ENCODE data around the gene UBASH3B.
"Not testable (repeated sequence)": the region's sequence is repeated elsewhere in the genome, so short reads cannot be mapped to it uniquely, and the experiment has no call there.

UBASH3B gene

GRCh38 chr11:122807731-122808477 lies 152.4 kb downstream of the UBASH3B start:
- no peak for DNase-seq (ENCODE audit: low read depth in 2 of 2, low spot score in 1 of 2)

GRCh38 chr11:122808478-122808869 lies 153.0 kb downstream of the UBASH3B start:
- DNase-seq (ENCODE audit: low read depth in 2 of 2, low spot score in 1 of 2) = no peak

GRCh38 chr11:122809866-122810265 lies 154.3 kb downstream of the UBASH3B start:
- no peak for DNase-seq (ENCODE audit: low read depth in 2 of 2, low spot score in 1 of 2)

- DNase-seq (ENCODE audit: low read depth in 2 of 2, low spot score in 1 of 2) = no peak
Measured at GRCh38 chr11:122811721-122812120, 156.2 kb downstream of the UBASH3B start.

GRCh38 chr11:122812638-122813037 lies 157.1 kb downstream of the UBASH3B start:
- DNase-seq (ENCODE audit: low read depth in 2 of 2, low spot score in 1 of 2) = no peak

- DNase-seq (ENCODE audit: low read depth in 2 of 2, low spot score in 1 of 2) = no peak
Measured at GRCh38 chr11:122813176-122813893, 157.8 kb downstream of the UBASH3B start.

- DNase-seq (ENCODE audit: low read depth in 2 of 2, low spot score in 1 of 2) = no peak
Measured at GRCh38 chr11:122813894-122814270, 158.4 kb downstream of the UBASH3B start.

GRCh38 chr11:122814401-122814800 lies 158.9 kb downstream of the UBASH3B start:
- DNase-seq (ENCODE audit: low read depth in 2 of 2, low spot score in 1 of 2) = no peak

- no peak for DNase-seq (ENCODE audit: low read depth in 2 of 2, low spot score in 1 of 2)
Measured at GRCh38 chr11:122815900-122816299, 160.4 kb downstream of the UBASH3B start.

- no peak for DNase-seq (ENCODE audit: low read depth in 2 of 2, low spot score in 1 of 2)
Measured at GRCh38 chr11:122816761-122817520, 161.4 kb downstream of the UBASH3B start.

GRCh38 chr11:122820158-122820557 lies 164.6 kb downstream of the UBASH3B start:
- no peak for DNase-seq (ENCODE audit: low read depth in 2 of 2, low spot score in 1 of 2)

- no peak for DNase-seq (ENCODE audit: low read depth in 2 of 2, low spot score in 1 of 2)
Measured at GRCh38 chr11:122821169-122821568, 165.6 kb downstream of the UBASH3B start.

- DNase-seq (ENCODE audit: low read depth in 2 of 2, low spot score in 1 of 2) = no peak
Measured at GRCh38 chr11:122822241-122822640, 166.7 kb downstream of the UBASH3B start.

GRCh38 chr11:122823564-122823963 lies 168.0 kb downstream of the UBASH3B start:
- no peak for DNase-seq (ENCODE audit: low read depth in 2 of 2, low spot score in 1 of 2)

- DNase-seq (ENCODE audit: low read depth in 2 of 2, low spot score in 1 of 2) = not testable (repeated sequence)
Measured at GRCh38 chr11:122829371-122829770, 173.8 kb downstream of the UBASH3B start.

GRCh38 chr11:122832297-122832696 lies 176.8 kb downstream of the UBASH3B start:
- not testable (repeated sequence) for DNase-seq (ENCODE audit: low read depth in 2 of 2, low spot score in 1 of 2)

GRCh38 chr11:122832721-122833470 lies 177.4 kb downstream of the UBASH3B start:
- no peak for DNase-seq (ENCODE audit: low read depth in 2 of 2, low spot score in 1 of 2)

- DNase-seq (ENCODE audit: low read depth in 2 of 2, low spot score in 1 of 2) = no peak
Measured at GRCh38 chr11:122833846-122834464, 178.4 kb downstream of the UBASH3B start.

GRCh38 chr11:122836916-122837315 lies 181.4 kb downstream of the UBASH3B start:
- DNase-seq (ENCODE audit: low read depth in 2 of 2, low spot score in 1 of 2) = no peak

- no peak for DNase-seq (ENCODE audit: low read depth in 2 of 2, low spot score in 1 of 2)
Measured at GRCh38 chr11:122837528-122838346, 182.2 kb downstream of the UBASH3B start.

All from stimulated activated CD8-positive, alpha-beta memory T cell treated with anti-CD3 and anti-CD28 coated beads, Interleukin-4, amount 100 ng/mL, for 1 hour (primary cell).